DMS79 (cell line): ENCODE results near the gene LLGL2.

Experiments used
- DNase-seq: peaks from one replicate; lab custom pipeline; 2025; lab: John Stamatoyannopoulos, UW

LLGL2 gene

GRCh38 chr17:75492555-75493168 lies 32.8 kb upstream of the LLGL2 start:
- DNase-seq, result no peak

- no peak for DNase-seq
Measured at GRCh38 chr17:75493476-75494129, 31.9 kb upstream of the LLGL2 start.

- no peak for DNase-seq
Measured at GRCh38 chr17:75494326-75494877, 31.1 kb upstream of the LLGL2 start.

- DNase-seq, result no peak
Measured at GRCh38 chr17:75496005-75496404, 29.5 kb upstream of the LLGL2 start.

- DNase-seq, result no peak
Measured at GRCh38 chr17:75498039-75498725, 27.3 kb upstream of the LLGL2 start.

GRCh38 chr17:75498726-75499213 lies 26.7 kb upstream of the LLGL2 start:
- DNase-seq, result no peak

- DNase-seq, result no peak
Measured at GRCh38 chr17:75499313-75500022, 26.0 kb upstream of the LLGL2 start.

- DNase-seq, result no peak
Measured at GRCh38 chr17:75500419-75501216, 24.9 kb upstream of the LLGL2 start.

GRCh38 chr17:75501378-75502071 lies 24.0 kb upstream of the LLGL2 start:
- no peak for DNase-seq

GRCh38 chr17:75502072-75502720 lies 23.3 kb upstream of the LLGL2 start:
- DNase-seq, result no peak

GRCh38 chr17:75502721-75503329 lies 22.7 kb upstream of the LLGL2 start:
- DNase-seq, result no peak

GRCh38 chr17:75503337-75503950 lies 22.1 kb upstream of the LLGL2 start:
- DNase-seq, result no peak

GRCh38 chr17:75503976-75504346 lies 21.5 kb upstream of the LLGL2 start:
- no peak for DNase-seq

GRCh38 chr17:75504347-75505151 lies 20.9 kb upstream of the LLGL2 start:
- no peak for DNase-seq

GRCh38 chr17:75505152-75505409 lies 20.4 kb upstream of the LLGL2 start:
- no peak for DNase-seq

- DNase-seq, result no peak
Measured at GRCh38 chr17:75505640-75506039, 19.9 kb upstream of the LLGL2 start.

GRCh38 chr17:75506134-75506533 lies 19.4 kb upstream of the LLGL2 start:
- DNase-seq, result no peak

GRCh38 chr17:75506888-75507287 lies 18.6 kb upstream of the LLGL2 start:
- no peak for DNase-seq
